WI38 (cell line): ENCODE results near the gene DRD2.

Source experiments
- H3K4me3 ChIP-seq: 2 replicates; pipeline ENCODE4 v1.5.1; 2011; ENCODE audit warnings: low read depth, mild to moderate bottlenecking, control low read depth, low read length
- CTCF ChIP-seq: IDR thresholded peaks from 2 replicates; pipeline ENCODE4 v1.5.1; 2012; ENCODE audit warnings: low read depth, mild to moderate bottlenecking, control low read depth, low read length

Gene DRD2

GRCh38 chr11:113394919-113395318 is 80.3 kb downstream of the DRD2 start:
- no peak for TF ChIP-seq CTCF
- H3K4me3 ChIP-seq, result no peak overlapping the region

- H3K4me3 ChIP-seq, result no peak overlapping the region
- no peak for TF ChIP-seq CTCF
These were observed 81.7 kb downstream of the DRD2 start for GRCh38 chr11:113393501-113393985.

GRCh38 chr11:113392236-113392921 is 82.8 kb downstream of the DRD2 start:
- no peak overlapping the region for H3K4me3 ChIP-seq
- TF ChIP-seq CTCF, result no peak

- no peak overlapping the region for H3K4me3 ChIP-seq
- no peak for TF ChIP-seq CTCF
These were observed 85.9 kb downstream of the DRD2 start for GRCh38 chr11:113389272-113389671.

- H3K4me3 ChIP-seq, result no peak within 1 kb of the TSS
- TF ChIP-seq CTCF, result no peak
These were observed 87.5 kb downstream of the DRD2 start, which contains the start of gene ANKK1 for GRCh38 chr11:113387605-113388211. TSS of gene ANKK1 (plus strand) at chr11:113387779. CDS start at chr11:113387885, 106 bp downstream.

- no peak for TF ChIP-seq CTCF
- no peak overlapping the region for H3K4me3 ChIP-seq
These were observed 88.3 kb downstream of the DRD2 start for GRCh38 chr11:113386866-113387265.

- TF ChIP-seq CTCF, result no peak
- no peak overlapping the region for H3K4me3 ChIP-seq
These were observed 89.4 kb downstream of the DRD2 start for GRCh38 chr11:113385749-113386148.
